NCI-H446 treated with DMSO at 0.1 percent for 48 hours (cell line): ENCODE data around the gene AVPR1B.
"Not testable (repeated sequence)": the region's sequence is repeated elsewhere in the genome, so short reads cannot be mapped to it uniquely, and the experiment has no call there.

Experiments
- DNase-seq: peaks from one replicate; lab custom pipeline; 2025; lab: John Stamatoyannopoulos, UW

Gene AVPR1B

GRCh38 chr1:206081856-206082255 is 35.3 kb downstream of the AVPR1B start:
- no peak for DNase-seq

GRCh38 chr1:206080026-206080820 is 37.0 kb downstream of the AVPR1B start:
- no peak for DNase-seq

- DNase-seq, result no peak
Measured at GRCh38 chr1:206079135-206079534, 38.1 kb downstream of the AVPR1B start.

GRCh38 chr1:206075786-206076755 is 41.1 kb downstream of the AVPR1B start:
- no peak for DNase-seq

- DNase-seq, result no peak
Measured at GRCh38 chr1:206074839-206075238, 42.3 kb downstream of the AVPR1B start.

- DNase-seq, result no peak
Measured at GRCh38 chr1:206070627-206071304, 46.4 kb downstream of the AVPR1B start.

- DNase-seq, result no peak
Measured at GRCh38 chr1:206068314-206068713, 48.9 kb downstream of the AVPR1B start.

- no peak for DNase-seq
Measured at GRCh38 chr1:206067486-206068227, 49.5 kb downstream of the AVPR1B start.

- no peak for DNase-seq
Measured at GRCh38 chr1:206066479-206067171, 50.6 kb downstream of the AVPR1B start.

GRCh38 chr1:206065547-206066145 is 51.5 kb downstream of the AVPR1B start:
- DNase-seq, result no peak

- not testable (repeated sequence) for DNase-seq
Measured at GRCh38 chr1:206064501-206064900, 52.7 kb downstream of the AVPR1B start.

- DNase-seq, result not testable (repeated sequence)
Measured at GRCh38 chr1:206064001-206064400, 53.2 kb downstream of the AVPR1B start.

- no peak for DNase-seq
Measured at GRCh38 chr1:206062464-206062863, 54.7 kb downstream of the AVPR1B start.

- DNase-seq, result no peak
Measured at GRCh38 chr1:206060844-206061243, 56.3 kb downstream of the AVPR1B start.
